OCI-LY7 (cell line): ENCODE measurements around the gene MAN1C1.

Experiments used
- CTCF ChIP-seq: fragments of 200-600 bp; sonication (generic); conservative IDR thresholded peaks from 2 replicates; pipeline ENCODE4 v1.5.1; 2014; ENCODE audit warnings: mild to moderate bottlenecking, antibody characterized with exemption, low read length, moderate library complexity, mixed read lengths
- EZH2phosphoT487 ChIP-seq: fragments of 200-600 bp; sonication (generic); IDR thresholded peaks from 2 replicates; pipeline ENCODE4 v1.6.1; 2018; ENCODE audit warnings: low read depth, borderline replicate concordance, mild to moderate bottlenecking, mixed run types, antibody characterized with exemption, low read length, moderate library complexity, mixed read lengths

DNA sequence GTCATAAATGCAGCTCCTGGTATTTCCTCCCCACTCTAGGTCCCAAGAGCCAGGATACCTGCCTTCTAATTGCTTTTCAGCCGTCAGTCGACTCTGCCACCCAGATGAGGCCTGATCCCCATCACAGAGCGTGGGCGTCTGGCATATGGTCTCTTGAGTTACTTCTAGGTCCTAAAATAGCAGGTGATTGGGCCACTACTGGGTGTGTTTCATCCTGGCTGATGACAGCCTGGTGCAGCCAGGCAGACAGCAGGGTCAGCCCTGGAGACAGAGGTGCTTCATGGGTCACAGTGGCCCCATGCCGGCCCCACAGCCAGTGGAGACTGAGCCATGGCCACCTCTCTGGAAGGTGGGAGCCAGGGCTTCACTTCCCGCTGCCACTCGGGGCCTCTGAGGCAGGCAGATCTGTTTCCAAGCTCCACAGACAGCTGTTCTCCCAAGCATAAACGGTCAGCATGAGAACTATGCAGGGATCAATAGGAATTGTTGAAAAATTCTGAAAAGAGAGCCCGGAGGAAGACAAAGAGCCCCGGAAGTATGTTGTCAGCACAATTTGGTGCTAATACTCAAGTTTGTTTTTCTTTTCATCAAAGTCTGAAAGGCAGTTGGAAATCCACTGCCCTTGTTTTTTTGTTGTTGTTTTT lies 83.0 kb downstream of the MAN1C1 start:
- TF ChIP-seq EZH2phosphoT487: no peak
- no peak for TF ChIP-seq CTCF
